Hematopoietic multipotent progenitor cell (in vitro differentiated cells): ENCODE results near the gene NHERF1. TPM values are rescaled to one million over a fixed set of nuclear protein-coding genes. Genes with fewer than 3 reads are reported as not detected.

ENCODE experiments used
- DNase-seq, 3 donors: peaks; one replicate each; pipeline ENCODE4 v3.0.0-alpha.2; 2011 to 2015; ENCODE audit warnings: low read depth in 2 of 3, low spot score in 2 of 3
- total RNA-seq: library from RNA; depleted of rRNA; stranded (reverse); fragments of >200 nt; gene quantifications from one replicate; pipeline ENCODE4 v1.2.3, GENCODE V29; 2012

NHERF1 gene
- 74.6 TPM for total RNA-seq

GRCh38 chr17:74748529-74749278 is at the start of gene NHERF1:
Gene NHERF1 (plus strand): TSS chr17:74748628. CDS start chr17:74748847, 219 bp downstream.
- DNase-seq = peak; percentile 79 to 96 (median 92)

GRCh38 chr17:74699236-74699635 is 49.2 kb upstream of the NHERF1 start:
- no peak for DNase-seq

- no peak for DNase-seq
These were observed 46.1 kb upstream of the NHERF1 start for GRCh38 chr17:74702116-74702871.

GRCh38 chr17:74703311-74703710 is 45.1 kb upstream of the NHERF1 start:
- no peak for DNase-seq

GRCh38 chr17:74704544-74704943 is 43.9 kb upstream of the NHERF1 start:
- DNase-seq = no peak

- peak in 1 of 3 donors; percentile 37 for DNase-seq
These were observed 37.2 kb upstream of the NHERF1 start for GRCh38 chr17:74711058-74711824.

GRCh38 chr17:74712301-74712700 is 36.1 kb upstream of the NHERF1 start:
- no peak for DNase-seq

GRCh38 chr17:74712756-74713155 is 35.7 kb upstream of the NHERF1 start, which contains the start of gene CD300LF:
Gene CD300LF (minus strand): TSS chr17:74712923. CDS start chr17:74712866, 57 bp downstream.
- peak in 2 of 3 donors; percentile 59 to 82 for DNase-seq

- DNase-seq = peak in 2 of 3 donors; percentile 24 to 60
These were observed 35.2 kb upstream of the NHERF1 start for GRCh38 chr17:74713171-74713755.

GRCh38 chr17:74715144-74715543 is 33.3 kb upstream of the NHERF1 start:
- DNase-seq = no peak

- no peak for DNase-seq
These were observed 27.9 kb upstream of the NHERF1 start for GRCh38 chr17:74720506-74720905.

GRCh38 chr17:74722782-74723181 is 25.6 kb upstream of the NHERF1 start:
- DNase-seq = no peak

GRCh38 chr17:74723891-74724290 is 24.5 kb upstream of the NHERF1 start:
- no peak for DNase-seq

- no peak for DNase-seq
These were observed 23.3 kb upstream of the NHERF1 start for GRCh38 chr17:74725111-74725510.

- DNase-seq = no peak
These were observed 20.3 kb upstream of the NHERF1 start for GRCh38 chr17:74728033-74728701.

GRCh38 chr17:74728702-74729075 is 19.7 kb upstream of the NHERF1 start:
- DNase-seq = no peak

GRCh38 chr17:74729368-74729767 is 19.1 kb upstream of the NHERF1 start:
- no peak for DNase-seq

GRCh38 chr17:74729866-74730265 is 18.6 kb upstream of the NHERF1 start:
- DNase-seq = no peak

- peak in 2 of 3 donors; percentile 75 for DNase-seq
These were observed 17.7 kb upstream of the NHERF1 start for GRCh38 chr17:74730491-74731346.

GRCh38 chr17:74731347-74731605 is 17.2 kb upstream of the NHERF1 start:
- DNase-seq = no peak
